ENCODE measurements around the gene PPP1R15B. TPM values are rescaled to one million over a fixed set of nuclear protein-coding genes. Genes with fewer than 3 reads are reported as not detected.

PPP1R15B gene
- total and polyA plus RNA-seq, 2 of the 4 experiments (the other 2 are of a cell fraction), result 14.9 to 15.0 TPM

GRCh38 chr1:204406621-204407020 is 5.0 kb downstream of the PPP1R15B start:
- intact Hi-C loops (cut with micrococcal nuclease) (no loop called here), dilution Hi-C loops (cut with HindIII; ENCODE audit: low sequenced_read_pairs, unreplicated experiment) (no loop called here), in situ Hi-C loops (cut with MboI; ENCODE audit: low sequenced_read_pairs) (no loop called here)
- no peak overlapping the region for H2AK5ac ChIP-seq (ENCODE audit: low read depth, low read length)
- H3K18ac ChIP-seq (ENCODE audit: low read depth, low read length), result no peak overlapping the region
- TF ChIP-seq CEBPB (IDR thresholded peaks at IDR 0.05; ENCODE audit: low read depth, low read length) (no peak), MXI1 (IDR thresholded peaks at IDR 0.05; ENCODE audit: borderline replicate concordance, low read depth, low read length) (no peak), USF2 (IDR thresholded peaks at IDR 0.05; ENCODE audit: low read depth, low read length) (no peak), BHLHE40 (IDR thresholded peaks at IDR 0.05; ENCODE audit: low read depth, low read length) (no peak), NFE2L2 (IDR thresholded peaks at IDR 0.05; ENCODE audit: low read depth, low read length) (no peak), RFX5 (IDR thresholded peaks at IDR 0.05; ENCODE audit: low read depth, low read length) (no peak), CHD1 (IDR thresholded peaks at IDR 0.05; ENCODE audit: low read depth, low read length) (no peak), MAZ (IDR thresholded peaks at IDR 0.05; ENCODE audit: borderline replicate concordance, low read depth, low read length) (no peak), SMC3 (IDR thresholded peaks at IDR 0.05; ENCODE audit: low read depth, low read length) (no peak), RCOR1 (IDR thresholded peaks at IDR 0.05; ENCODE audit: insufficient replicate concordance, low read length) (no peak), POLR2A (IDR thresholded peaks at IDR 0.05; ENCODE audit: low read depth, low read length) (no peak), ELK1 (IDR thresholded peaks at IDR 0.05; ENCODE audit: borderline replicate concordance, low read depth, low read length) (no peak), RAD21 (IDR thresholded peaks at IDR 0.05; ENCODE audit: low read length) (no peak)
- ChIA-PET CTCF (interaction anchor here (2.0 kb wide), 1 partner anchor 8 kb away, joined by 16 read pairs; no protein-coding TSS in a partner anchor), POLR2A (ENCODE audit: unreplicated experiment) (no interaction called here)
- no peak overlapping the region for H2BK15ac ChIP-seq (ENCODE audit: low read depth, low read length)
- no peak overlapping the region for H3K4ac ChIP-seq (ENCODE audit: low read depth, low read length)
- H3K56ac ChIP-seq (ENCODE audit: extremely low read depth, insufficient read depth, low read length), result no peak overlapping the region
- peaks cover 0 to 24% of the 10 kb centered on the region in 2 experiments; a peak in 3 of 4 replicates for H3K79me1 ChIP-seq (ENCODE audit: low read depth in 1 of 2, low read length in 2 of 2)
- BruUV-seq (replicated peaks), result no TSS peak
- no peaks in the 10 kb centered on the region for H3K4me1 ChIP-seq (ENCODE audit: control insufficient read depth, insufficient read depth, low read length)
- H4K5ac ChIP-seq (ENCODE audit: low read depth, low read length), result no peak overlapping the region
- H2AK9ac ChIP-seq (replicated peaks; ENCODE audit: low read depth, low read length, poor library complexity), result no peak overlapping the region
- H2BK20ac ChIP-seq (ENCODE audit: low read depth, low read length), result no peak overlapping the region
- peak overlapping the region; percentile 60 for H3K4me2 ChIP-seq (ENCODE audit: low read depth, low read length)
- ATAC-seq (ENCODE audit: low read depth), result no peak
- no peak overlapping the region for H3K9ac ChIP-seq (ENCODE audit: low read depth, low read length)
- no peak overlapping the region for H2AFZ ChIP-seq (replicated peaks; ENCODE audit: low read length, poor library complexity)
- peaks cover 85% of the 10 kb centered on the region for H4K20me1 ChIP-seq (ENCODE audit: insufficient read depth, low read length)
- no CpG with 5 or more reads among the region's 4 CpGs for WGBS, 2 experiments (ENCODE audit: extremely low coverage in 2 of 2, insufficient read length in 1 of 2)
- H3K9me3 ChIP-seq (ENCODE audit: control insufficient read depth, insufficient read depth, low read length), result no peaks in the 10 kb centered on the region
- no peak overlapping the region for H2BK5ac ChIP-seq (ENCODE audit: low read depth, low read length, poor library complexity, severe bottlenecking)
- peaks cover 15% of the 10 kb centered on the region for H3K36me3 ChIP-seq (ENCODE audit: control insufficient read depth, insufficient read depth, low read length)
- H3K27ac ChIP-seq (ENCODE audit: insufficient read depth, low read length), result no peak overlapping the region
- H3K9me1 ChIP-seq (ENCODE audit: insufficient read depth, low read length), result no peaks in the 10 kb centered on the region
- no peak overlapping the region for H3K23ac ChIP-seq (ENCODE audit: low read depth, low read length)
- H3K4me3 ChIP-seq (ENCODE audit: insufficient read depth, low read depth, low read length), result peak overlapping the region; percentile 19
- no peak overlapping the region for H4K91ac ChIP-seq (ENCODE audit: insufficient read depth, low read depth, low read length)
- H4K8ac ChIP-seq (ENCODE audit: low read depth in 2 of 2, low read length in 2 of 2), result no peak overlapping the region
- H2BK120ac ChIP-seq (ENCODE audit: low read depth, low read length), result no peak overlapping the region
- no peak for DNase-seq
- H3K14ac ChIP-seq (replicated peaks; ENCODE audit: low read depth, low read length), result no peak overlapping the region
- no peaks in the 10 kb centered on the region for H3K27me3 ChIP-seq (ENCODE audit: control insufficient read depth, insufficient read depth, low read length)
